HEK293 (cell line): ENCODE measurements around the gene BAK1.

Experiments used
- CTCF ChIA-PET: fragments of 350-600 bp; formaldehyde crosslinking; extraction: SDS; loops from one replicate; lab custom pipeline; 2021; ENCODE audit warnings: antibody characterized with exemption; lab: Yijun Ruan, JAX
- POLR2A ChIA-PET: fragments of 300-600 bp; formaldehyde crosslinking; extraction: SDS; loops from one replicate; lab custom pipeline; 2020; ENCODE audit warnings: antibody characterized with exemption, inconsistent platforms; lab: Yijun Ruan, JAX
- H3K27ac ChIP-seq: fragments of 200-500 bp; sonication (Bioruptor generic); 2 replicates; pipeline ENCODE4 v1.5.1; 2014; ENCODE audit warnings: low read depth, low read length, control low read depth, inconsistent platforms; ENCODE audit errors: extremely low read depth
- H3K36me3 ChIP-seq, 2 experiments: fragments of 200-500 bp in 1 of 2; sonication (Bioruptor generic) in 1 of 2; 1 replicate in 1 of 2; 2 replicates in 1 of 2; pipeline ENCODE4 v1.5.1; 2014 to 2017; ENCODE audit warnings: inconsistent platforms in 2 of 2, low read length in 2 of 2; ENCODE audit not compliant: control insufficient read depth in 2 of 2, insufficient read depth in 1 of 2
- H3K4me1 ChIP-seq: fragments of 200-500 bp; sonication (Bioruptor generic); 2 replicates; pipeline ENCODE4 v1.5.1; 2014; ENCODE audit warnings: mild to moderate bottlenecking, low read length, inconsistent platforms; ENCODE audit not compliant: control insufficient read depth, insufficient read depth
- H3K4me3 ChIP-seq: 2 replicates; pipeline ENCODE4 v1.5.1; 2011; ENCODE audit warnings: low read depth, mild to moderate bottlenecking, control low read depth, low read length, moderate library complexity
- H3K9me3 ChIP-seq: fragments of 200-500 bp; sonication (Bioruptor generic); 2 replicates; pipeline ENCODE4 v1.5.1; 2014; ENCODE audit warnings: low read depth, low read length, inconsistent platforms; ENCODE audit not compliant: control insufficient read depth, insufficient read depth
- GLIS1 ChIP-seq: fragments of 450-650 bp; formaldehyde crosslinking; IDR thresholded peaks from 2 replicates; pipeline ENCODE4 v1.5.1; 2016; ENCODE audit warnings: missing biosample characterization, missing genetic modification characterization
- GLIS2 ChIP-seq: fragments of 450-650 bp; formaldehyde crosslinking; IDR thresholded peaks from 2 replicates; pipeline ENCODE4 v1.5.1; 2016; ENCODE audit warnings: missing biosample characterization, missing genetic modification characterization
- KLF1 ChIP-seq: fragments of 450-650 bp; formaldehyde crosslinking; IDR thresholded peaks from 2 replicates; pipeline ENCODE4 v1.5.1; 2016; ENCODE audit warnings: missing biosample characterization, missing genetic modification characterization
- KLF8 ChIP-seq: fragments of 450-650 bp; formaldehyde crosslinking; IDR thresholded peaks from 2 replicates; pipeline ENCODE4 v1.5.1; 2016; ENCODE audit warnings: missing biosample characterization, missing genetic modification characterization
- KLF9 ChIP-seq: fragments of 450-650 bp; formaldehyde crosslinking; IDR thresholded peaks from 2 replicates; pipeline ENCODE4 v1.5.1; 2016; ENCODE audit warnings: missing biosample characterization, missing genetic modification characterization, low read depth
- OSR2 ChIP-seq: fragments of 450-650 bp; formaldehyde crosslinking; IDR thresholded peaks from 2 replicates; pipeline ENCODE4 v1.5.1; 2016; ENCODE audit warnings: missing biosample characterization, missing genetic modification characterization
- PBX3 ChIP-seq: sonication (generic); formaldehyde crosslinking; IDR thresholded peaks from 2 replicates; pipeline ENCODE4 v1.8.1; 2022; ENCODE audit warnings: mild to moderate bottlenecking, moderate library complexity, missing genetic modification reagents
- SALL2 ChIP-seq: fragments of 450-650 bp; formaldehyde crosslinking; IDR thresholded peaks from 2 replicates; pipeline ENCODE4 v1.5.0; 2017; ENCODE audit warnings: missing biosample characterization, mild to moderate bottlenecking, missing genetic modification characterization, borderline replicate concordance
- SP7 ChIP-seq: fragments of 450-650 bp; formaldehyde crosslinking; IDR thresholded peaks from 2 replicates; pipeline ENCODE4 v1.5.1; 2016; ENCODE audit warnings: missing biosample characterization, missing genetic modification characterization
- YY1 ChIP-seq: fragments of 450-650 bp; formaldehyde crosslinking; IDR thresholded peaks from 2 replicates; pipeline ENCODE4 v1.5.1; 2018; ENCODE audit warnings: missing biosample characterization, missing genetic modification characterization
- ZBTB10 ChIP-seq: fragments of 450-650 bp; formaldehyde crosslinking; IDR thresholded peaks from 2 replicates; pipeline ENCODE4 v1.5.1; 2016; ENCODE audit warnings: missing biosample characterization, missing genetic modification characterization
- ZBTB20 ChIP-seq: fragments of 450-650 bp; formaldehyde crosslinking; IDR thresholded peaks from 2 replicates; pipeline ENCODE4 v1.5.1; 2016; ENCODE audit warnings: missing biosample characterization, missing genetic modification characterization
- ZBTB26 ChIP-seq: fragments of 450-650 bp; formaldehyde crosslinking; optimal IDR thresholded peaks from 2 replicates; pipeline ENCODE3; 2016; ENCODE audit warnings: missing biosample characterization, mild to moderate bottlenecking, missing genetic modification characterization
- ZFP37 ChIP-seq: fragments of 450-650 bp; formaldehyde crosslinking; IDR thresholded peaks from 2 replicates; pipeline ENCODE4 v1.5.1; 2016; ENCODE audit warnings: missing biosample characterization, missing genetic modification characterization
- ZIC2 ChIP-seq: fragments of 450-650 bp; formaldehyde crosslinking; IDR thresholded peaks from 2 replicates; pipeline ENCODE4 v1.5.1; 2016; ENCODE audit warnings: missing biosample characterization, missing genetic modification characterization
- ZNF146 ChIP-seq: fragments of 450-650 bp; formaldehyde crosslinking; IDR thresholded peaks from 2 replicates; pipeline ENCODE4 v1.5.1; 2016; ENCODE audit warnings: missing biosample characterization, missing genetic modification characterization
- ZNF174 ChIP-seq: fragments of 450-650 bp; formaldehyde crosslinking; IDR thresholded peaks from 2 replicates; pipeline ENCODE4 v1.5.0; 2017; ENCODE audit warnings: missing biosample characterization, mild to moderate bottlenecking, missing genetic modification characterization
- ZNF214 ChIP-seq: fragments of 450-650 bp; formaldehyde crosslinking; IDR thresholded peaks from 2 replicates; pipeline ENCODE4 v1.5.1; 2017; ENCODE audit warnings: missing biosample characterization, mild to moderate bottlenecking, missing genetic modification characterization, borderline replicate concordance
- ZNF362 ChIP-seq: fragments of 450-650 bp; formaldehyde crosslinking; IDR thresholded peaks from 2 replicates; pipeline ENCODE4 v1.5.1; 2016; ENCODE audit warnings: missing biosample characterization, missing genetic modification characterization
- ZNF366 ChIP-seq: fragments of 450-650 bp; formaldehyde crosslinking; conservative IDR thresholded peaks from 2 replicates; pipeline ENCODE4 v1.5.1; 2016; ENCODE audit warnings: missing biosample characterization, missing genetic modification characterization
- ZNF423 ChIP-seq: fragments of 450-650 bp; formaldehyde crosslinking; IDR thresholded peaks from 2 replicates; pipeline ENCODE4 v1.5.1; 2016; ENCODE audit warnings: missing biosample characterization, missing genetic modification characterization
- ZNF561 ChIP-seq: fragments of 450-650 bp; IDR thresholded peaks from 2 replicates; pipeline ENCODE4 v1.5.1; 2018; ENCODE audit warnings: missing biosample characterization, missing genetic modification characterization, borderline replicate concordance
- ZNF621 ChIP-seq: fragments of 450-650 bp; formaldehyde crosslinking; IDR thresholded peaks from 2 replicates; pipeline ENCODE4 v1.5.1; 2017; ENCODE audit warnings: missing biosample characterization, missing genetic modification characterization
- ZNF707 ChIP-seq: fragments of 450-650 bp; formaldehyde crosslinking; IDR thresholded peaks from 2 replicates; pipeline ENCODE4 v1.5.1; 2016; ENCODE audit warnings: missing biosample characterization, missing genetic modification characterization
- ZNF76 ChIP-seq: fragments of 450-650 bp; formaldehyde crosslinking; IDR thresholded peaks from 2 replicates; pipeline ENCODE4; 2016; ENCODE audit warnings: low read depth, missing biosample characterization, missing genetic modification characterization, borderline replicate concordance
- ZNF777 ChIP-seq: fragments of 450-650 bp; formaldehyde crosslinking; IDR thresholded peaks from 2 replicates; pipeline ENCODE4 v1.5.1; 2017; ENCODE audit warnings: missing biosample characterization, missing genetic modification characterization, borderline replicate concordance
- TF ChIP-seq, protein P1 (sequence below): fragments of 450-650 bp; formaldehyde crosslinking; IDR thresholded peaks from 2 replicates; pipeline ENCODE4 v1.5.1; 2017; ENCODE audit warnings: missing biosample characterization, missing genetic modification characterization

Gene BAK1

GRCh38 chr6:33621711-33622388 is 41.8 kb upstream of the BAK1 start (continued):
- TF ChIP-seq, protein P1, sequence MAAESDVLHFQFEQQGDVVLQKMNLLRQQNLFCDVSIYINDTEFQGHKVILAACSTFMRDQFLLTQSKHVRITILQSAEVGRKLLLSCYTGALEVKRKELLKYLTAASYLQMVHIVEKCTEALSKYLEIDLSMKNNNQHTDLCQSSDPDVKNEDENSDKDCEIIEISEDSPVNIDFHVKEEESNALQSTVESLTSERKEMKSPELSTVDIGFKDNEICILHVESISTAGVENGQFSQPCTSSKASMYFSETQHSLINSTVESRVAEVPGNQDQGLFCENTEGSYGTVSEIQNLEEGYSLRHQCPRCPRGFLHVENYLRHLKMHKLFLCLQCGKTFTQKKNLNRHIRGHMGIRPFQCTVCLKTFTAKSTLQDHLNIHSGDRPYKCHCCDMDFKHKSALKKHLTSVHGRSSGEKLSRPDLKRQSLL (tag by site-specific recombination): no peak
- no peak for TF ChIP-seq ZNF362 (tag by site-specific recombination)
- no peak for TF ChIP-seq ZNF214 (tag by site-specific recombination)
- TF ChIP-seq GLIS2 (tag by site-specific recombination): peak; percentile 95
- TF ChIP-seq YY1 (tag by site-specific recombination): no peak
- TF ChIP-seq ZBTB20: peak; percentile 73; the same call in 1 of the 2 replicates
- TF ChIP-seq SP7: peak; percentile 50
- TF ChIP-seq ZNF423 (tag by site-specific recombination): peak; percentile 73; the same call in 1 of the 2 replicates
- TF ChIP-seq ZNF366: no peak; the same call in none of the 2 replicates
- TF ChIP-seq ZFP37 (tag by site-specific recombination): 0 out of 2 replicates have a peak, but pooled peaks have one; percentile 35
- no peak for TF ChIP-seq KLF9 (tag by site-specific recombination)
- peak; percentile 91 for TF ChIP-seq GLIS1 (tag by site-specific recombination)
- no peak for TF ChIP-seq ZNF146
- TF ChIP-seq ZNF707 (tag by site-specific recombination): no peak
- no peak for TF ChIP-seq ZNF621 (tag by site-specific recombination)

DNA sequence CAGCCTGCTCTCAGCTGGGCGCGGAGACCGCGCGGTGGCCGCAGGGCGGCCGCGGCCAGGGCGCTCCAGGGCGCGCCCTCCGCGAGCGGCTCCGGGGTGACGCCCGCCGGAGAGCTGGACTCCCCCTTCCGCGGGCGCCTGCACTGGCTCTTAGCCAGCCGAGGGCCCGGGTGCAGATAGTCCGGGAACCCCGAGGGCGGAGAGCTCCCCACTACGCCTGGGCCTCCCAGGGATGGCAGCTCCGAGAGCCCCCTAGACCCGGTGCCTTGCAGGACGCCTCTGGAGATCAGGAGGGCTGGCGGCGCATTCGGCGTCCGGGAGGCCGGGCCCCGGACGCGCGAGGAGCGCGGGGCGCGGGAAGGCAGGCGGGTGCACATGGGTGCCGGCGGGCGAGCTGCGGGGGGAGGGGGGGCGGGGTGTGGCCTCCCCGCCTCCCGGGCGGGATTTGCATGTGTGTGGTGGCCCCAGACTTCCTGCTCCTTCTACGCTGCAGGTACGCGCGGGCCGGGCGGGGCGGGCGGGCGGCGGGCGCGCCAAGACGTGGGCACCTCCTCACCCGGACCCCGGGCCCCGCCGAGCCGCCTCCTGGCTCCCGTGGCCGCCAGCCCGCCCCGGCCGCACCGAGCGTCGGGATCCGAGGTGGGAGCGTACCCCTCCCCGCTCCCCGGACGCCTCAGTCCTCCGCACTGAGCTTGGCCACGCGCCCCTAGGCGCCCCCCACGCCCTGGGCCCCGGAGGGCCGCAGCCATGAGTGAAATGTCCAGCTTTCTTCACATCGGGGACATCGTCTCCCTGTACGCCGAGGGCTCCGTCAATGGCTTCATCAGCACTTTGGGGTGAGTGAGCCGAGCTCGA is 41.0 kb upstream of the BAK1 start, which contains the start of gene ITPR3:
Gene ITPR3 (plus strand): TSS at position 467 of the 855 bp plus-strand sequence. CDS start 281 bp downstream, at position 748.
- peaks cover 0 to 3% of the 10 kb centered on the region in 2 experiments; a peak in 2 of 3 replicates for H3K36me3 ChIP-seq
- H3K9me3 ChIP-seq: no peaks in the 10 kb centered on the region
- H3K27ac ChIP-seq: peak within 1 kb of the TSS; percentile 77; the same call in 1 of the 2 replicates
- peaks cover 10% of the 10 kb centered on the region for H3K4me1 ChIP-seq
- ChIA-PET CTCF (interaction anchor here (0.9 to 1.8 kb wide), 5 partner anchors 11 to 34 kb away, joined by 3 to 9 read pairs (median 5); no protein-coding TSS in a partner anchor), POLR2A (interaction anchor here (0.6 to 4.2 kb wide), 11 partner anchors 12 to 349 kb away, joined by 3 to 19 read pairs (median 5); partner anchors contain the start of genes BAK1, RPS18, UQCC2 and VPS52)
- H3K4me3 ChIP-seq: peak within 1 kb of the TSS; percentile 70
- TF ChIP-seq KLF1 (tag by site-specific recombination): no peak
- TF ChIP-seq ZBTB10 (tag by site-specific recombination): peak; percentile 89; the same call in 1 of the 2 replicates
- TF ChIP-seq ZNF561 (tag by site-specific recombination): 0 out of 2 replicates have a peak, but pooled peaks have one; percentile 48
- TF ChIP-seq ZBTB20: peak; percentile 37
- TF ChIP-seq ZNF76 (tag by site-specific recombination): 0 out of 2 replicates have a peak, but pooled peaks have one; percentile 21
- TF ChIP-seq YY1 (tag by site-specific recombination): 0 out of 2 replicates have a peak, but pooled peaks have one; percentile 46
- TF ChIP-seq KLF8 (tag by site-specific recombination): peak; percentile 31; the same call in 1 of the 2 replicates
- peak; percentile 11; the same call in 1 of the 2 replicates for TF ChIP-seq ZNF777 (tag by site-specific recombination)
- no peak for TF ChIP-seq ZNF174 (tag by site-specific recombination)
- TF ChIP-seq ZBTB26 (tag by site-specific recombination): peak; percentile 86
- peak; percentile 67 for TF ChIP-seq GLIS1 (tag by site-specific recombination)
- no peak for TF ChIP-seq SALL2 (tag by site-specific recombination)
- no peak for TF ChIP-seq OSR2 (tag by site-specific recombination)
- peak; percentile 33; the same call in 1 of the 2 replicates for TF ChIP-seq ZIC2 (tag by site-specific recombination)
- no peak for TF ChIP-seq PBX3
